GM12801 (cell line): ENCODE data around the gene CCDC188.

Experiments
- TF ChIP-seq, protein P1 (sequence below): IDR thresholded peaks from one replicate; pipeline ENCODE4 v1.5.1; 2011; ENCODE audit warnings: control low read depth; ENCODE audit not compliant: insufficient read length; ENCODE audit errors: extremely low read depth

CCDC188 gene

GRCh38 chr22:20173246-20173645, 22.4 kb upstream of the CCDC188 start:
- TF ChIP-seq, protein P1, sequence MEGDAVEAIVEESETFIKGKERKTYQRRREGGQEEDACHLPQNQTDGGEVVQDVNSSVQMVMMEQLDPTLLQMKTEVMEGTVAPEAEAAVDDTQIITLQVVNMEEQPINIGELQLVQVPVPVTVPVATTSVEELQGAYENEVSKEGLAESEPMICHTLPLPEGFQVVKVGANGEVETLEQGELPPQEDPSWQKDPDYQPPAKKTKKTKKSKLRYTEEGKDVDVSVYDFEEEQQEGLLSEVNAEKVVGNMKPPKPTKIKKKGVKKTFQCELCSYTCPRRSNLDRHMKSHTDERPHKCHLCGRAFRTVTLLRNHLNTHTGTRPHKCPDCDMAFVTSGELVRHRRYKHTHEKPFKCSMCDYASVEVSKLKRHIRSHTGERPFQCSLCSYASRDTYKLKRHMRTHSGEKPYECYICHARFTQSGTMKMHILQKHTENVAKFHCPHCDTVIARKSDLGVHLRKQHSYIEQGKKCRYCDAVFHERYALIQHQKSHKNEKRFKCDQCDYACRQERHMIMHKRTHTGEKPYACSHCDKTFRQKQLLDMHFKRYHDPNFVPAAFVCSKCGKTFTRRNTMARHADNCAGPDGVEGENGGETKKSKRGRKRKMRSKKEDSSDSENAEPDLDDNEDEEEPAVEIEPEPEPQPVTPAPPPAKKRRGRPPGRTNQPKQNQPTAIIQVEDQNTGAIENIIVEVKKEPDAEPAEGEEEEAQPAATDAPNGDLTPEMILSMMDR = no peak

- TF ChIP-seq, protein P1 = no peak
These were observed 21.3 kb upstream of the CCDC188 start for GRCh38 chr22:20172141-20172613.

DNA sequence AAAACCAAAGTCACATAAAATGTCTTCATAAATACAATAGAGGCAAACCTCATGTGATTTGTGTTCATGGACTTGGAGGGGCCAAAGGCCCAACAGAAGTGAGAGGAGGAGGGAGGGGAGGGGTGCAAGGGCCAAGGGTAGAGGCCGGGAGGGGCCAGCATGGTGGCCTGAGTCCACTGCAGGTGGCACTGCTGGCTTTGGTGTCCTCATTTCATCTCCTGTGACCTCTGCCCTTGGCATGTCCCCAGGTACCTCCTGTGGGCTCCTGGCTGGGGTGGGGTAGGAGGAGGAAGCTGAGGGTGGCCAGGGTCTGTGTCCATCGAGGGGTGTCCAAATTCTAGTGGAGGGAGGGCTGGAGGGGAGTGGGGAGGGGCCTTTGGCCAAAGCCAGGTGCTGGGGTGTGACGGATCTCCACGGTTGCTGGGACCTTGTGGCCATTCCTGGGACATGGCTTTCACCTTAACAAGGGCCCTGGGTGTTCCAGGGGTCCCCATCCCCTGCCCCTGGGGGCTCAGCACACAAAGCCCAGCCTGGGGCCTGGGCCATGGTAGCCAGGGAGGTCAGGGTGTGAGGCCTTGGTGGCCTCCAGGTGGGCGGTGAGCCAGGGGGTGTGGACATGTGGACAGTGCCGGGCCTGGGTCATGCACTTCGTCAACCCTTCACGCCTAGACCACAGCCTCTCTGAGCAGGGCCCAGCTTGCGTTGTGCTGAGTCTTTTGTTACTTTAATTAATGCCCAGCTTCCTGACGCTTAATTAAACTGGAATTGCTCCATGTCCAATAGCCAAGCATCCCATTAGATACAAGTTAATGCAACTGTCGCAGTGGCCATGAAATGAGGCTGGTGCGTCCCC, 20.7 kb upstream of the CCDC188 start:
- TF ChIP-seq, protein P1 = no peak

DNA sequence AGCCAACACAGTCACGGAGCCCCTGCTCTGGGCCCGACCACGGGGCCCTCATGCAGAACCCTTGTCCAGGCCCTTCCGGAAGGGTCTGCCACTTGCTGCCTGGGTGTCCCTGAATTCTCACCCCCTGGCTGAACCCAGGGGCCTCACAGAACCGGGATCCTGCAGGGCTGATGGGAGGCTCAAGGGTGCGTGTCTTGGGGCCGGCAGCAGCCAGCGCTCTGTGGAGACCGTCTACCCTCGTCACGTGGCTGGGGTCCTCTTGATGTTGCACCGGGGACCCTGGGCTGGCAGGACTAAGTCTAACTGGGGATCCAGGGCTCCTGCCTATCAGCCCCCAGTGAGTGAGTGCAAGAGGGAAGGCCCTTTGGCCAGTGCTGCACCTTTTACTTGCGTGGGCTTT, 19.3 kb upstream of the CCDC188 start:
- TF ChIP-seq, protein P1 = no peak

- TF ChIP-seq, protein P1 = no peak
These were observed 18.5 kb upstream of the CCDC188 start for GRCh38 chr22:20169253-20169822.

- TF ChIP-seq, protein P1 = no peak
These were observed 16.9 kb upstream of the CCDC188 start for GRCh38 chr22:20167643-20168322.

DNA sequence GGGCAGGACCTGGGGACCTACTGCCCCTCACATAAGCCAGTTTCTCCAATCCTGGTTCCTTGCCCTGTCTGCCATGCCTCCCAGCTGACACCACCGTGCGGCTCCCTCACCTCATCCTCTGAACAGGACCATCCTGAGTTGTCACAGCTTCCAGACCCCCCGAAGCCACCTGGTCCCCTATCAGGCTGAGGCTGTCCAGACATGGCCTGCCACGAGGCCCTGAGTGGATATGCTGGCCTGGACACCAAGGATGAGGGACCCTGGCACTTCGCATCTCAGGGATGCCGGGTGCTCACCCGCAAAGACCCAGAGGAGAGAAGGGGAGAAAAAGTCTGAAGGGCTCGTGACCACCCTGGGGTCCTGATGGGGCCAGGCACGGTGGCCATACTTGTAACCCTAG, 15.8 kb upstream of the CCDC188 start:
- TF ChIP-seq, protein P1 = no peak
